PC-9 (cell line): Measurements from ENCODE around the gene MYO7B.

Source experiments
- EZH2 ChIP-seq: fragments of 200-600 bp; sonication (generic); IDR thresholded peaks from 2 replicates; pipeline ENCODE4 v1.8.0; 2017; ENCODE audit warnings: antibody characterized with exemption, low read depth
- TF ChIP-seq, protein P1 (sequence below): fragments of 200-600 bp; sonication (generic); conservative IDR thresholded peaks from 2 replicates; pipeline ENCODE4 v1.6.1; 2017; ENCODE audit warnings: mixed run types, antibody characterized with exemption, mild to moderate bottlenecking, moderate library complexity

- TF ChIP-seq, protein P1, sequence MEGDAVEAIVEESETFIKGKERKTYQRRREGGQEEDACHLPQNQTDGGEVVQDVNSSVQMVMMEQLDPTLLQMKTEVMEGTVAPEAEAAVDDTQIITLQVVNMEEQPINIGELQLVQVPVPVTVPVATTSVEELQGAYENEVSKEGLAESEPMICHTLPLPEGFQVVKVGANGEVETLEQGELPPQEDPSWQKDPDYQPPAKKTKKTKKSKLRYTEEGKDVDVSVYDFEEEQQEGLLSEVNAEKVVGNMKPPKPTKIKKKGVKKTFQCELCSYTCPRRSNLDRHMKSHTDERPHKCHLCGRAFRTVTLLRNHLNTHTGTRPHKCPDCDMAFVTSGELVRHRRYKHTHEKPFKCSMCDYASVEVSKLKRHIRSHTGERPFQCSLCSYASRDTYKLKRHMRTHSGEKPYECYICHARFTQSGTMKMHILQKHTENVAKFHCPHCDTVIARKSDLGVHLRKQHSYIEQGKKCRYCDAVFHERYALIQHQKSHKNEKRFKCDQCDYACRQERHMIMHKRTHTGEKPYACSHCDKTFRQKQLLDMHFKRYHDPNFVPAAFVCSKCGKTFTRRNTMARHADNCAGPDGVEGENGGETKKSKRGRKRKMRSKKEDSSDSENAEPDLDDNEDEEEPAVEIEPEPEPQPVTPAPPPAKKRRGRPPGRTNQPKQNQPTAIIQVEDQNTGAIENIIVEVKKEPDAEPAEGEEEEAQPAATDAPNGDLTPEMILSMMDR, result no peak
- TF ChIP-seq EZH2, result no peak
These were observed 48.6 kb downstream of the MYO7B start for GRCh38 chr2:127584047-127584446.
